Germinal center (tissue), 1 donor: Measurements from ENCODE around the gene PIP4K2C.
"Not testable (repeated sequence)": the region's sequence is repeated elsewhere in the genome, so short reads cannot be mapped to it uniquely, and the experiment has no call there.

ENCODE experiments used
- DNase-seq: peaks from one replicate; pipeline ENCODE4 v3.0.0; 2012; ENCODE audit warnings: mixed read lengths, low spot score

Gene PIP4K2C

GRCh38 chr12:57636731-57637130 is 45.7 kb downstream of the PIP4K2C start:
- not testable (repeated sequence) for DNase-seq

DNA sequence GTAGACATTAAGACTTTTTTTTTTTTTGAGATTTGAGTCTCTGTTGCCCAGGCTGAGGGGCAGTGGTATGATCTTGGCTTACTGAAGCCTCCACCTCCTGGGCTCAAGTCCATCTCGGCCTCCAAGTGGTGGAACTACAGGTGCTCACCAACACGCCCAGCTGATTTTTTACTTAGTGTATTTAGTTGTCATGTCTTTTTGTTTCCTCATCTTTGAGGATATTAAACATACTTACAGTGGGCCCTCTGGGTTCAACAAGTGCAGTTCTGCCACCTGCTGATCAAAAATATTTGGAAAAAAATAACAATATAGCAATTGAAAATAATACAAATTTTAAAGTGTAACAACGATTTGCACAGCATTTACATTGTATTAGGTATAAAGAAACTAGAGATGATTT is 46.4 kb downstream of the PIP4K2C start:
- DNase-seq = no peak

- no peak for DNase-seq
Observed at GRCh38 chr12:57638096-57638495, 47.1 kb downstream of the PIP4K2C start.

- no peak for DNase-seq
Observed at GRCh38 chr12:57640175-57641042, 49.4 kb downstream of the PIP4K2C start.

GRCh38 chr12:57641699-57642442 is 50.9 kb downstream of the PIP4K2C start:
- DNase-seq = no peak

DNA sequence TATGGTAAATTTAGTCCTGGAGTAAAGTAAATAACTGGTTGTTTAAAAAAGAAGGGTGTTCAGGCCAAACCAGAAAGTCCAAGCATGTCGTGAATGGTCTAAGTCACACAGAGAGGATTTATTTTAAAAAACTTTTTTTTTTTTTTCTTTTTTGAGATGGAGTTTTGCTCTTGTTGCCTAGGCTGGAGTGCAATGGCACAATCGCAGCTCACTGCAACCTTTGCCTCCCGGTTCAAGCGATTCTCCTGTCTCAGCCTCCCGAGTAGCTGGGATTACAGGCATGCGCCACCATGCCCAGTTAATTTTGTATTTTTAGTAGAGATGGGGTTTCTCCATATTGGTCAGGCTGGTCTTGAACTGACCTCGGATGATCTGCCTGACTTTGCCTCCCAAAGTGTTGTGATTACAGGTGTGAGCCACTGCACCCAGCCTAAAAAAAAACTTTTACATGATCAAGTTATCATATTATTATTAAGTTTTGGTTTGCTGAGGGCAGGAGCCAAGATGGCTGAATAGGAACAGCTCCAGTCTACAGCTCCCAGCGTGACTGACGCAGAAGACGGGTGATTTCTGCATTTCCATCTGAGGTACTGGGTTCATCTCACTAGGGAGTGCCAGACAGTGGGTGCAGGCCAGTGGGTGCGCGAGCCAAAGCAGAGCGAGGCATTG is 55.1 kb downstream of the PIP4K2C start:
- not testable (repeated sequence) for DNase-seq

- not testable (repeated sequence) for DNase-seq
Observed at GRCh38 chr12:57646659-57647049, 55.7 kb downstream of the PIP4K2C start.
